Mesendoderm (in vitro differentiated cells): Measurements from ENCODE around the gene HTT-AS.
"Not testable (repeated sequence)": the region's sequence is repeated elsewhere in the genome, so short reads cannot be mapped to it uniquely, and the experiment has no call there.

Source experiments
- DNase-seq: peaks from one replicate; pipeline ENCODE4 v3.0.0; 2013
- H2AK5ac ChIP-seq: 2 replicates; pipeline ENCODE4 v1.6.1; 2013; ENCODE audit warnings: low read length, inconsistent platforms
- H2BK120ac ChIP-seq: 2 replicates; pipeline ENCODE4 v1.6.1; 2013; ENCODE audit warnings: low read depth, mild to moderate bottlenecking, low read length, moderate library complexity, mixed read lengths
- H2BK15ac ChIP-seq: replicated peaks from 2 replicates; pipeline ENCODE4 v1.6.1; 2013; ENCODE audit warnings: low read depth, mild to moderate bottlenecking, moderate library complexity
- H2BK5ac ChIP-seq: 2 replicates; pipeline ENCODE4 v1.6.1; 2013; ENCODE audit warnings: low read length, inconsistent platforms
- H3K18ac ChIP-seq: 2 replicates; pipeline ENCODE4 v1.6.1; 2013; ENCODE audit warnings: mild to moderate bottlenecking, low read length, mixed read lengths
- H3K23ac ChIP-seq: one replicate; pipeline ENCODE4 v1.6.1; 2013; ENCODE audit warnings: low read length
- H3K27ac ChIP-seq: 2 replicates; pipeline ENCODE4 v1.5.1; 2013; ENCODE audit warnings: low read depth, mild to moderate bottlenecking, inconsistent platforms, low read length, moderate library complexity
- H3K27me3 ChIP-seq: 2 replicates; pipeline ENCODE4 v1.6.1; 2013; ENCODE audit warnings: low read length, control low read depth, mild to moderate bottlenecking, inconsistent platforms; ENCODE audit not compliant: insufficient read depth, poor library complexity
- H3K36me3 ChIP-seq: 2 replicates; pipeline ENCODE4 v1.6.1; 2013; ENCODE audit warnings: low read length, inconsistent platforms; ENCODE audit not compliant: control insufficient read depth, insufficient read depth
- H3K4ac ChIP-seq: one replicate; pipeline ENCODE4 v1.6.1; 2013; ENCODE audit warnings: low read depth, mild to moderate bottlenecking, low read length, moderate library complexity
- H3K4me1 ChIP-seq: 2 replicates; pipeline ENCODE4 v1.6.1; 2013; ENCODE audit warnings: low read depth, low read length, inconsistent platforms; ENCODE audit not compliant: control insufficient read depth
- H3K4me2 ChIP-seq: 2 replicates; pipeline ENCODE4 v1.6.1; 2013; ENCODE audit warnings: low read length
- H3K4me3 ChIP-seq: 2 replicates; pipeline ENCODE4 v1.5.1; 2013; ENCODE audit warnings: mild to moderate bottlenecking, low read length
- H3K56ac ChIP-seq: one replicate; pipeline ENCODE4 v1.6.1; 2013; ENCODE audit warnings: low read length
- H3K79me1 ChIP-seq: 2 replicates; pipeline ENCODE4 v1.6.1; 2013; ENCODE audit warnings: low read length, inconsistent platforms
- H3K79me2 ChIP-seq: 2 replicates; pipeline ENCODE4 v1.6.1; 2013; ENCODE audit warnings: mild to moderate bottlenecking, low read length; ENCODE audit not compliant: control insufficient read depth, insufficient read depth
- H3K9ac ChIP-seq: 2 replicates; pipeline ENCODE4 v1.6.1; 2013; ENCODE audit warnings: low read length, inconsistent platforms
- H4K5ac ChIP-seq: one replicate; pipeline ENCODE4 v1.6.1; 2013; ENCODE audit warnings: low read length
- H4K8ac ChIP-seq: one replicate; pipeline ENCODE4 v1.6.1; 2013; ENCODE audit warnings: low read depth, mild to moderate bottlenecking, control low read depth, low read length, moderate library complexity
- WGBS: extraction: QIAGEN DNeasy Blood & Tissue Kit; methylation state at CpG from one replicate; pipeline ENCODE4 v1.1.7; 2013; ENCODE audit warnings: low lambda C conversion rate, missing lambda C conversion rate; ENCODE audit not compliant: insufficient coverage; ENCODE audit errors: extremely low coverage; 5-methylcytosine and 5-hydroxymethylcytosine counted together

Gene HTT-AS

DNA sequence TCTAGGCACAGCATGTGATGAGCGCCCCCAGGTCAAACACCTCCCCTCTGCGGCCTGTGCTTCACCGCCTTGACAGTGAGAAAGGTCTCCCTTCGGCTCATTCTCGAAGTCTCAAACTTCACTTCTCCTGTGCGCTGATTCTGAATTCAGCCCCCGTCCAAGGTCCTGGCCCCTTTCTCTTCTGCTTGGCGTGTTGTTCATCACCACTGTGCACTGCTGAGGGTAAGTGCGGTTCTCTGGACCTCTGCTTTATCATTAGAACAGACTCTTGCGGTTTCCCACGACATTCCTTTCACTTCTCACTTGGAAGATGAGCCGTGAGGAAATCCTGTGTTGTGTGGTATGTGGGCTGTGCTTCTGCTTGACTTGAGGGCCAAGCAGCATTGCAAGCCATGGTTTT, 11.9 kb downstream of the HTT-AS start:
- H3K36me3 ChIP-seq, result no peaks in the 10 kb centered on the region
- no peaks in the 10 kb centered on the region for H3K79me2 ChIP-seq
- no peak overlapping the region for H3K18ac ChIP-seq
- DNase-seq, result no peak
- WGBS, result no CpG with 5 or more reads among the region's 12 CpGs
- no peak overlapping the region for H4K8ac ChIP-seq
- H4K5ac ChIP-seq, result no peak overlapping the region
- H3K9ac ChIP-seq, result no peak overlapping the region
- no peaks in the 10 kb centered on the region for H3K79me1 ChIP-seq
- no peak overlapping the region for H3K27ac ChIP-seq
- H2BK120ac ChIP-seq, result no peak overlapping the region
- H3K4me3 ChIP-seq, result no peak overlapping the region
- H3K4me1 ChIP-seq, result no peaks in the 10 kb centered on the region
- no peak overlapping the region for H3K23ac ChIP-seq
- no peak overlapping the region for H2AK5ac ChIP-seq
- no peak overlapping the region for H3K4me2 ChIP-seq
- H3K4ac ChIP-seq, result no peak overlapping the region
- no peaks in the 10 kb centered on the region for H3K27me3 ChIP-seq
- no peak overlapping the region for H3K56ac ChIP-seq
- H2BK15ac ChIP-seq, result no peak overlapping the region
- H2BK5ac ChIP-seq, result no peak overlapping the region

DNA sequence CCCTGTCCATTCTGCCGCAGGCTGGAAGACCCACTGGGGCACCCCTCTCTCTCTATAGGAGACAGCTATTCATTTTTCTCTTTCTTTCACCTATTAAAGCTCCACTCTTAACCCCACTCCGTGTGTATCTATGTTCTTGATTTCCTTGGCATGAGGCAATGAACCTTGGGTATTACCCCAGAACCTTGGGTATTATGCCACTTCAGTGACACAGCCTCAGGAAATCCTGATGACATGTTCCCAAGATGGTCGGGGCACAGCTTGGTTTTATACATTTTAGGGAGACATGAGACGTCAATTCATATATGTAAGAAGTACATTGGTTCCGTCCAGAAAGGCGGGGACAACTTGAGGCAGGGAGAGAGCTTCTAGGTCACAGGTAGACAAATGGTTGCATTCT, 13.4 kb downstream of the HTT-AS start:
- Histone ChIP-seq H2BK120ac (no peak overlapping the region), H2BK5ac (no peak overlapping the region), H3K18ac (no peak overlapping the region), H3K27me3 (no peaks in the 10 kb centered on the region), H2BK15ac (no peak overlapping the region), H3K27ac (no peak overlapping the region), H3K79me1 (no peaks in the 10 kb centered on the region), H4K8ac (no peak overlapping the region), H3K23ac (no peak overlapping the region), H3K4me1 (no peaks in the 10 kb centered on the region), H3K4me2 (no peak overlapping the region), H3K9ac (no peak overlapping the region), H3K36me3 (no peaks in the 10 kb centered on the region), H2AK5ac (no peak overlapping the region), H4K5ac (no peak overlapping the region), H3K79me2 (no peaks in the 10 kb centered on the region), H3K4ac (no peak overlapping the region), H3K56ac (no peak overlapping the region), H3K4me3 (no peak overlapping the region)
- no peak for DNase-seq
- WGBS, result no CpG with 5 or more reads among the region's 6 CpGs

DNA sequence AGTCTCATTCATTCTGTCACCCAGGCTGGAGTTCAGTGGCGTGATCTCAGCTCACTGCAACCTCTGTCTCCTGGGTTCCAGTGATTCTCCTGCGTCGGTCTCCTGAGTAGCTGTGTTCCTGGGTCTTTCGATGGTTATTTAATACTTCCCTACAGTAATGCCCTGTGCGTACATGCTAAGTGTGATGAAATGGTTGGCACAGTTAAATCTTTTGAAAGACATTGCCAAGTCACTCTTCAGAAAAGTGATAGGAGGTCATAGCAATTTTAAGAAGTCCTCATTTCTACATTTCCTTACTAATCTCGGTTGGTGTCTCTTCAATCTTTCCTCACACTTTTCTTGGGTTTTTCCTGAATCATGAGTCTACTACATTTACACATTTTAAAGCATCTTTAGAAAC, 14.4 kb downstream of the HTT-AS start:
- no peak overlapping the region for H4K8ac ChIP-seq
- H3K4me2 ChIP-seq, result no peak overlapping the region
- H2BK15ac ChIP-seq, result no peak overlapping the region
- no peak overlapping the region for H2BK120ac ChIP-seq
- DNase-seq, result no peak
- H3K27ac ChIP-seq, result no peak overlapping the region
- H3K56ac ChIP-seq, result no peak overlapping the region
- no peak overlapping the region for H3K18ac ChIP-seq
- no peaks in the 10 kb centered on the region for H3K36me3 ChIP-seq
- no peaks in the 10 kb centered on the region for H3K4me1 ChIP-seq
- no peak overlapping the region for H2AK5ac ChIP-seq
- no peak overlapping the region for H2BK5ac ChIP-seq
- H4K5ac ChIP-seq, result no peak overlapping the region
- H3K23ac ChIP-seq, result no peak overlapping the region
- WGBS, result no CpG with 5 or more reads among the region's 6 CpGs
- H3K4me3 ChIP-seq, result no peak overlapping the region
- H3K79me2 ChIP-seq, result no peaks in the 10 kb centered on the region
- H3K27me3 ChIP-seq, result no peaks in the 10 kb centered on the region
- H3K4ac ChIP-seq, result no peak overlapping the region
- no peaks in the 10 kb centered on the region for H3K79me1 ChIP-seq
- H3K9ac ChIP-seq, result no peak overlapping the region

- Histone ChIP-seq H3K79me1 (no peaks in the 10 kb centered on the region), H3K18ac (no peak overlapping the region), H3K79me2 (no peaks in the 10 kb centered on the region), H3K4me3 (no peak overlapping the region), H3K56ac (no peak overlapping the region), H3K36me3 (no peaks in the 10 kb centered on the region), H3K23ac (no peak overlapping the region), H4K8ac (no peak overlapping the region), H3K27me3 (no peaks in the 10 kb centered on the region), H3K27ac (no peak overlapping the region), H3K4me2 (no peak overlapping the region), H3K9ac (no peak overlapping the region), H4K5ac (no peak overlapping the region), H3K4ac (no peak overlapping the region), H2BK120ac (no peak overlapping the region), H2BK15ac (no peak overlapping the region), H3K4me1 (no peaks in the 10 kb centered on the region), H2BK5ac (no peak overlapping the region), H2AK5ac (no peak overlapping the region)
- peak; percentile 43 for DNase-seq
- WGBS, result no CpG with 5 or more reads among the region's 2 CpGs
Observed at GRCh38 chr4:3054169-3054759, 20.1 kb downstream of the HTT-AS start.

- not testable (repeated sequence) for H4K5ac ChIP-seq, H2AK5ac ChIP-seq, H2BK15ac ChIP-seq, H2BK5ac ChIP-seq, H3K18ac ChIP-seq, H3K79me2 ChIP-seq, H3K4me3 ChIP-seq, H3K56ac ChIP-seq, H3K4ac ChIP-seq, H3K4me2 ChIP-seq, H2BK120ac ChIP-seq, H3K23ac ChIP-seq, H3K4me1 ChIP-seq, H3K9ac ChIP-seq, H3K27me3 ChIP-seq, H3K79me1 ChIP-seq, DNase-seq, H4K8ac ChIP-seq, H3K27ac ChIP-seq, H3K36me3 ChIP-seq
- WGBS, result no CpG with 5 or more reads among the region's 12 CpGs
Observed at GRCh38 chr4:3051141-3051897, 23.0 kb downstream of the HTT-AS start.
